HG03060 (cell line): ENCODE data around the gene PHKG2.

Experiments
- ATAC-seq: cut with Tn5 transposase; IDR thresholded peaks from one replicate; pipeline ENCODE4 v1.9.1; 2021; ENCODE audit warnings: low read depth, moderate number of reproducible peaks; ENCODE audit not compliant: unreplicated experiment

Gene PHKG2

DNA sequence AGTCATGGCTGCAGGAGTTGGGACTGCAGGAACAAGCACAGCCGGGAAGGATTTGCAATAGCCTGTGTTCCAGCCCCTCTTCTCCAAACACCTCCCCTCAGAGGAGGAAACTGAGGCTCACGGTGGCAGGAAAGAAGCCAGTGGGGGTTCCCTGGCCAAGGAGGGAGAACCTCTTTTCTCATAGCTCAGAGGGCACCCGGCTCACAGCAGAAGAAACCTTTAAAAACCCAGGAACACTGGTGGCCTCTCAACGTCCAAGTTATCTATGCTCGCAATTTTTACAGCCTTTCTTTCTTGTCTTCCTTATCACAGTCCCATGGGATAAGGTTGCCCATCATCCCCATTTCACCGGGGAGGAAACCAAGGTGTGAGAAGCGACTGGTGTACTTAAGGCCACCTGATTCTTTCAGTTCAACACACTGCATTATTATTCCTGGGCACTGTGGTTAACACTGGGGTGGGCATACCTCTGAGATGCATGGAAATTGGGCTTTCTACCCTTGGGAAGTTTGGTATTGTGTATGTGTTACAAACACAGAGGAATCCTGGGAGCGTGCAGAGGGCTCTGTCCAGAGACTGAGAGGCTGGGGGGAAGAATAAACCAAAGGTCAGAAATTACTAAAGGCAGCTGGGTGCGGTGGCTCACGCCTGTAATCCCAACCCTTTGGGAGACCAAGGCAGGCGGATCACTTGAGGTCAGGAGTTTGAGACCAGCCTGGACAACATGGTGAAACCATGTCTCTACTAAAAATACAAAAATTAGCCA, 39.6 kb downstream of the PHKG2 start:
- ATAC-seq = no peak

DNA sequence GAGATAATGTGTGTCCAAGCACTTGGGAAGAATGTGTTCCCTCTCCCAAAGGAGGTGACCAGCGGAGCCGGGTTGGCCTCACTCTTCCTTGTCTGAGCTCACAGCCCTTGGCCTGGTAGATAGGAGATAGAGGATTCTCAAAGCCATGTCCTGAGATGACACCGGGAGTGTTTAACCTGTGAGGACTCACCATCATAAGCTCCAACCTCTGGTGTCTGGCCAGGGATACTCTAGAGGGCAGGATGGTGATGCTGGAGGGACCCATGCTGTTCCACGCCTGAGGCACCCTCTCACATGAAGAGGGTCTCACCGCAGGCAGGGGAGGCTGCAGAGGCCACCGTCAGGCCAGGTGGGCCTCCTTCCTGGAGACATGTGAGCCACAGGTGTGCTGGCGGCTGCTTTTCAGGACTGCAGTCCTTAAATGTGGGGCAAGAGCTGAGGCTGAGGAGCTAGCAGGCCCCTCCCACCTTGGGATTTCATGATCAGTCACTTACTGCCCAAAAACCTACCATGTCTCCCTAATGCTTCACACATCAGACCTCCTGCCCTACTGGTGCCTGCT, 45.4 kb downstream of the PHKG2 start:
- no peak for ATAC-seq

DNA sequence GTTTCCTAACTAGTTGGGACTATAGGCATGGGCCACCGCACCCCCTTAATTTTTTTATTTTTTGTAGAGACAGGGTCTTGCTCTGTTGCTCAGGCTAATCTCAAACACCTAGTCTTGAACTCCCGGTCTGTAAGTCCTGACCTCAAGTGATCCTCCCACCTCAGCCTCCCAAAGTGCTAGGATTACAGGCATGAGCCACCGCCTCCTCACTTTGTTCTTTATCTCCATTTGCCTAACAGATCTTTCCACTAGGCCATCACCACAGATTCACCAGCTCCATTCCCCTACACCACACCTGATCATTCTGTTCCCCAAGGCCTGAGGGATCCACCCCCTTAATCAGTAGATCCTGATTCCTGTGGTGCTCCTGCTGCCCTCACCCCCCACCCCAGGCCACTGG, 46.4 kb downstream of the PHKG2 start:
- no peak for ATAC-seq

DNA sequence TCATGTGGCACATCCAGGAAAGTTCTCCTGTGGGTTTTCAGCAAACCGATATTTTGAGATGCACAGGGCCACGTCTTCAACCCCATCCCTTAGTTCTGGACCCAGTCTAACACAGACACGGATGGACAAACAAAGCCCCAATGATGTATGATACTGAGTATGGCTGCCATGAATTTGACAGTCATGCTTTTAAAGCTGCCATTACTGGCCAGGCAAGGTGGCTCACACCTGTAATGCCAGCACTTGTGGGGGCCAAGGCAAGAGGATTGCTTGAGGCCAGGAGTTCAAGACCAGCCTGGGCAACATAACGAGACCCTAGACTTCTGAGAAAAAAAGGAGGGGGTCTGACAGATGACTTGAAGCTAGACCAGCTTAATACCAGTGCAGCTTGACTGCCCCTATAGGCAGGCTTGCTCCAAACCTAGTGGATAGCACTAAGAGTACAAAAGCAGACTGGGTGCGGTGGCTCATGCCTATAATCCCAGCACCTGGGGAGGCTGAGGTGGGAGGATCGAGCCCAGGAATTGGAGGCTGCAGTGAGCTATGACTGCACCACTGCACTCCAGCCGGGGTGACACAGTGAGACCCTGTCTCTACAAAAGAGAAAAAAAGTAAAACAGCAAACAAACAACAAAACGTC, 49.6 kb downstream of the PHKG2 start:
- no peak for ATAC-seq
